IPS-18c (cell line): ENCODE results near the gene GBGT1.
"Not testable (repeated sequence)": the region's sequence is repeated elsewhere in the genome, so short reads cannot be mapped to it uniquely, and the experiment has no call there.

ENCODE experiments used
- H3K4me3 ChIP-seq: 2 replicates; pipeline ENCODE4 v1.7.0; 2013; ENCODE audit warnings: low read depth, mild to moderate bottlenecking, low read length, moderate library complexity; ENCODE audit not compliant: insufficient read depth
- H3K9me3 ChIP-seq: one replicate; pipeline ENCODE4 v1.6.1; 2013; ENCODE audit warnings: mild to moderate bottlenecking, low read length, moderate library complexity; ENCODE audit not compliant: control insufficient read depth, insufficient read depth

The GBGT1 gene

GRCh38 chr9:133170716-133171115 is 7.0 kb upstream of the GBGT1 start:
- no peak overlapping the region for H3K4me3 ChIP-seq
- no peaks in the 10 kb centered on the region for H3K9me3 ChIP-seq

GRCh38 chr9:133169687-133170086 is 6.0 kb upstream of the GBGT1 start:
- H3K4me3 ChIP-seq, H3K9me3 ChIP-seq: not testable (repeated sequence)

GRCh38 chr9:133169102-133169501 is 5.4 kb upstream of the GBGT1 start:
- Histone ChIP-seq H3K9me3 (no peaks in the 10 kb centered on the region), H3K4me3 (no peak overlapping the region)

GRCh38 chr9:133168432-133168831 is 4.7 kb upstream of the GBGT1 start:
- Histone ChIP-seq H3K9me3 (no peaks in the 10 kb centered on the region), H3K4me3 (no peak overlapping the region)

GRCh38 chr9:133167769-133168168 is 4.1 kb upstream of the GBGT1 start:
- Histone ChIP-seq H3K4me3 (no peak overlapping the region), H3K9me3 (no peaks in the 10 kb centered on the region)

DNA sequence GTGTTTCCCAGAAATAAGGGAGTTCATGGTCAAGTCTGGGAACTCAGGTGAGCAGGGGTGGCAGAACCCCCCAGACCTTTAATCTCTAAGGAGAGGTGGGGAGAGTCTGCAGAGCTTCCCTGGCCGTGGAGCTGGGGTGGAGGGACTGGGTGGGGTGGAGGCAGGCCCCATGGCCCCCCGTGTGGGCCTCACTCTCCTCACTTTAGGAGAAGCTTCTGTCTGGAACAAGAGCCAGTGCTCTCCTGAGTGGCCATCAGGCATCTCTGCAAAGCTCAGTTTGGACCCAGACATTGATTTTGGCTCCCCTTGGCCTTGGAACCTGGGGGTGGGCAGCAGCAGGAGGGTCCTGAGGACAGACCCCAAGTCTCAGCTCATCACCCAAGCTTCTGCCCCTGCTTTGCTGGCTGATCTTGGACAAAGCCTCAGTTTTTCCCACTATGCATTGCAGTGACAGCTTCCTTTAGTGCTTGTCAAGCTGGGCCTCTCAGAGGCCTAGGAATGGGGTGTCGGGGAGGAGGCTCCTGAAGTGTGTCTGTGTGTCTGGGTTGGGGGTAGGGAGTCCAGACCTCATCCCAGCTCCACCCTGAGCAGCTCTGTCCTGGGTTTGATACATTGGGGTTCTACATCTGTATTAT is 3.5 kb upstream of the GBGT1 start:
- no peaks in the 10 kb centered on the region for H3K9me3 ChIP-seq
- H3K4me3 ChIP-seq = no peak overlapping the region

GRCh38 chr9:133166392-133166791 is 2.7 kb upstream of the GBGT1 start:
- H3K4me3 ChIP-seq = no peak overlapping the region
- H3K9me3 ChIP-seq = no peaks in the 10 kb centered on the region

- Histone ChIP-seq H3K9me3 (no peaks in the 10 kb centered on the region), H3K4me3 (no peak overlapping the region)
Observed at GRCh38 chr9:133165452-133165730, 1.7 kb upstream of the GBGT1 start.

- peak overlapping the region; percentile 73 for H3K4me3 ChIP-seq
Observed at GRCh38 chr9:133164191-133164590, 477 bp upstream of the GBGT1 start.

GRCh38 chr9:133162861-133163503 is 732 bp downstream of the GBGT1 start:
- Histone ChIP-seq H3K4me3 (peak overlapping the region; percentile 73), H3K9me3 (no peaks in the 10 kb centered on the region)

More at GRCh38 chr9:133164191-133164590, 477 bp upstream of the GBGT1 start:
- H3K9me3 ChIP-seq = no peaks in the 10 kb centered on the region

DNA sequence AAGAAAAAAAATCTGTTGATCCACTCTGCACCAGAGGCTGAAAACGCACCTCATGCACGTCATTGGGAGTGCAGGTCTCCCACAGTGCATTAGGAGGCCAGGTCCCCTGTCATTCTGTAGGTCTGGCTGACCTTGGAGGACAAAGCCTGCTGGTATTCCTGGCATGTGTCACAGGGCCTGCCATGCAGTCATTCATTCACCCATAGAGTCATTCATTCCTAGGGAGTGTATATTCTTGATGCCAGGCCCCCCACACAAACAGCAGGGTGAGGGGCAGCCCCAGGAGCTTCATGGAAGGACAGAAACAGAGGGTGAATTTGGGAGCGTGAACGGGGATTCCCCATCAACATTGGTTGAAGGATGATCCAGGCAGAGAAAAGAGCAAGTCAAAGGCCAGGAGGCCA is 2.2 kb downstream of the GBGT1 start:
- no peaks in the 10 kb centered on the region for H3K9me3 ChIP-seq
- no peak overlapping the region for H3K4me3 ChIP-seq

DNA sequence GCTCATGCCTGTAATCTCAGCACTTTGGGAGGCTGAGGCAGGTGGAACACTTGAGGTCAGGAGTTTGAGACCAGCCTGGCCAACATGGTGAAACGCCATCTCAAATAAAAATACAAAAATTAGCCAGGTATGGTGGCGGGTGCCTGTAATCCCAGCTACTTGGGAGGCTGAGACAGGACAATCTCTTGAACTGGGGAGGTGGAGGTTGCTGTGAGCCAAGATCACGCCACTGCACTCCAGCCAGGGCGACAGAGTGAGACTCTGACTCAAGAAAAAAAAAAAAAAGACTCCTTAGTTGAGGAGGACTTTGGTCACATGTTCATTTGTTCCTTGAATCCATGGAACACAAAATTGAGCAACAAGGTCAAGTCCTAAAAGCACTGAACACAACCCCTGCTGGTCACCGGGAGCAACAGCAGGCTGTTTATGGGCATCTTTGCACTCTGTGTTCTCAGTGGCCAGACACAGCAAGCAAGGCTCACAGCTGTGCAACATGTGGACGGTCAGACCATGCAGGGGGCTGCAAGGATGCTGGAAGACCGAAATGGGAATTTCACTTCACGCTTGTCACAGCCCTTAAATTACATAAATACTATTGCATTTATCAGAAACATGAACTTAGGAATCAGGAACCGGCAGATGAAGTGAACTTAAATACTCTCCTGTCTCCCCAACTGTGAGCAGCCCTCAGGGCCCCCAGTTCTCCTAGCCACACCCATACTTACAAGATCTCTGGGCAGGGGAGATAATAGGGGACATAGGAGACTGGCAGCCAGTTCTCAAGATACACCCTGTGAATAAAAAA is 2.8 kb downstream of the GBGT1 start:
- no peaks in the 10 kb centered on the region for H3K9me3 ChIP-seq
- no peak overlapping the region for H3K4me3 ChIP-seq

DNA sequence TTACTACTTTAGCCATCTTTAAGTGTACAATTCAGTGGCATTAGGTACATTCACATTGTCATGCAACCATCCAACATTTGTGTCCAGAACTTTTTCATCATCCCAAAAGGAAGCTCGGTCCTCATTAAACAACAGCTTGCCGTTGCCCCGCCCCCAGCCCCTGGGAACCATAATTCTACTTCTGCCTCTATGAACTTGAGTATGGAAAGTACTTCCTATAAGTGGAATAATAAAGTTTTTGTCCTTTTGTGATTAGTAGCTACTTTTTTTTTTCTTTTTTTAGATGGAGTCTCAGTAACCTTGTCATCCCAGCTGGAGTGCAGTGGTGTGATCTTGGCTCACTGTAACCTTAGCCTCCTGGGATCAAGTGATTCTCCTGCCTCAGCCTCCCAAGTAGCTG is 5.0 kb downstream of the GBGT1 start:
- Histone ChIP-seq H3K4me3 (no peak overlapping the region), H3K9me3 (no peaks in the 10 kb centered on the region)

DNA sequence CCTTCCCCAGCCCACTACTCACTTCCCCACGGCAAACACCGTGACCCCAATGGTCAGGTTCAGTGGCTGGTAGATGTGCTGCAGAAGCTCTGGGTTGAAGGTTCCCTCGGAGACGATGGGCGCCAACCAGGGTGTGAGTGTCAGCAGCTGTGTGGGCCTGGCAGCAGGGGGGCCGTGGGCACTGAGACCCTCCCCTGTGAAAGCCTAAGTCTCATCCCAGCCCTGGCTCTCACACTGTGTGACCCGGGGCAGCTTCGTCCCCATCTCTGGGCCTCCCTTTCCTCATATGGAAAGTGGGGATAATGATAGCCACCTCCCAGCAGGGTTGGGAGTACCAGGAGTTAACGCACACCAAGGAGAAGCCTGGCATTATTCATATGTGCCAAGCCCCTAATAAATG is 8.6 kb downstream of the GBGT1 start:
- Histone ChIP-seq H3K9me3 (no peaks in the 10 kb centered on the region), H3K4me3 (no peak overlapping the region)

DNA sequence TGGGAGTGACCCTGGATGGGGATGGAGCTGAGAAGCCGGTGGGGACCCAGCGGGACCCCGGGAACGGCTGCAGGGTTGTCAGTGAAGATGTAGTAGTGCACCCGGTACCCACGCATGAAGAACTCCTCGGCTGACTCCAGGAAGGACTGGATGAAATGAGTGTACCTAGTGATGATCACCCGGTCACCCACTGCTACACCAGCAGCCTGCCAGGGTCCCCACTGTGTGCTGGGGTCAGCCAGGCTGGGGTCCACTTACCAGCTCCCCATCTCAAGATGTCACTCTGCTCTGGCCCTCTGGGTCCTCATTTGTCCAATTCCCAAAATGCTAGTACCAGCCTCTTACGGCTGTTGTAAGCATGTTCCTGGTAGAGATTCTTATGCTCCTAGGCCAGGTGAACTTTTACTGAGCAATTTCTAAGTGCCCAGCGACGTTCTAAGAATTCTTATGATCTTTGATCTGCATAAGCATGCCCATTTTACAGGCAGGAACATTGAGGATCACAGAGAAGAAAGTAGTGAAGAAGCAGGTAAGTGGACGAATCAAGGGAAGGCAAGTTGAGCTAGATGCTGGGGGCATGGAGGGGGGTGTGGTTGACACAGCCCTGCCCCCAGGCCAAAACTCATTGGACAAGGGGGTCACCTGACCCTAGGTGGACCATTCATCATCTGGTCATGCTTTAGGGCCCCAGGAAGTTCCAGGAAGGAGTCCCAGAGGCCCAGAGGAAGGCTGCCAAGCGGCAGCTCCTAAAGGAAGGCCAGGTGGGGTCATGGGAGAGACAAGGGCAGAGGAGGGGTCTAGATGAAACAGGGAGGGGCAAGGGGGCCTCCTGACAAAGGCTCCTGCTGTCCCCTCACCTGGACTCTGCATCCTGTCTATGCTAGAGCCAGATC is 9.4 kb downstream of the GBGT1 start:
- H3K4me3 ChIP-seq = no peak overlapping the region

DNA sequence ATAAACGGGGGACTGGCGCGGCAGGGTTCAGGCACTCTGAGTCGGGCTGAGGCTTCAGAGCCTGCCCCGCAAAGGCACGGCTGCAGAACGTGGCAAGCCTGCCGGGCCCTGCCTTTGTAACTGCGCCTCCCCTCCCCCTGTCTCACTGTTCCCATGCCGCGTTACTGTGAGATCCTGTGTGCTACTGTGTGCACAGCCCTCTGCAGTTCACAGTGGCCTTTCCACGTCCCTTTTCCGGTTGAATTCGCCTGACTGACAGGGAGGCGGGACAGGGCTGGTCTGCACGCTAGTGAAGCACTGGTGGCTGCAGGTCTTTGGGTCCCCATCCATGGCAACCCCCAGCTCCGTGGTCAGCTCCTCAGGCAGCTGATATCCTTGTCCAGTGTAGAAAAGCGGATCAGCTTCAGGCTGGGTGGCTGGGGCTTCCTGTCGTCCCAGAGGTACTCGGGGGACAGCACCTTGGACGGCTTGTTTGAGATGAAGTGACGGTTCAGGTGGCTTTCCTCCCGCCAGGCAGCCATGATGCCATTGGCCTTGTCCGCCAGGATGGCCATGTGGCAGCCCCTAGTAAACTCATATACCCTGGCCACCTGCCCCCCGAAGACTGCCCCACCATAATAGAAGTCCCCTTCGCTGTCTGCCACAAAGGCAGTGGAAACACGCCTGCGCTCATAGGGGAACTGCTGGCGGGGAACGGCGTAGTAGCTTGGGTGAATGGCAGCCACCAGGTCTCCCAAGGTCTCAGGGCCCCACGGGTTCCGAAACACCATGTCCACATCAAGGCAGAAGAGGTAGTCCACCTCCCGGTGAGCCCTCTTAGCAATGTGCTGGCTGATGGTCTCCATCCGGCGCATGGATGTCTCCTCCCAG is 10.3 kb downstream of the GBGT1 start:
- H3K4me3 ChIP-seq = no peak overlapping the region

More for the DNA sequence above, 9.4 kb downstream of the GBGT1 start:
- H3K9me3 ChIP-seq = no peaks in the 10 kb centered on the region

More for the DNA sequence above, 10.3 kb downstream of the GBGT1 start:
- H3K9me3 ChIP-seq = no peaks in the 10 kb centered on the region
